Measurements from ENCODE around the gene FIGN.

- TF ChIP-seq CTCF (IDR thresholded peaks at IDR 0.05; ENCODE audit: control extremely low read depth in 1 of 3, insufficient read depth in 1 of 3, low read depth in 1 of 3, low read length in 3 of 3), result no peak
- no peak for TF ChIP-seq TAF1 (IDR thresholded peaks at IDR 0.05; ENCODE audit: low read depth, low read length)
- no peak for TF ChIP-seq SIN3A (conservative IDR thresholded peaks at IDR 0.05 in 1 of 2, IDR thresholded peaks at IDR 0.05 in 1 of 2; ENCODE audit: low read depth in 1 of 2, low read length in 2 of 2)
- TF ChIP-seq MAX (IDR thresholded peaks at IDR 0.05), result no peak
- TF ChIP-seq POLR2A (IDR thresholded peaks at IDR 0.05; ENCODE audit: control extremely low read depth in 1 of 2, low read depth in 2 of 2, low read length in 2 of 2), result no peak
Measured at GRCh38 chr2:163641986-163642385, 93.8 kb downstream of the FIGN start.

Data from H1 (cell line).